ENCODE measurements around the gene SIRT2. TPM values are rescaled to one million over a fixed set of nuclear protein-coding genes. Genes with fewer than 3 reads are reported as not detected.
"Not testable (repeated sequence)": the region's sequence is repeated elsewhere in the genome, so short reads cannot be mapped to it uniquely, and the experiment has no call there.

SIRT2 gene
- total RNA-seq, result 100 to 1,000 TPM in 1 of 4 donors, 10 to 100 TPM in 3; 59.6 to 115 (median 74.5) TPM

GRCh38 chr19:38899447-38900201, at the start of gene SIRT2, which contains the start of gene NFKBIB:
Gene SIRT2 (minus strand): TSS chr19:38899618. CDS start chr19:38899521, 97 bp downstream.
Gene NFKBIB (plus strand): TSS chr19:38899969. CDS start chr19:38900033, 64 bp downstream.
- no peak for TF ChIP-seq CTCF (IDR thresholded peaks at IDR 0.05)
- DNase-seq (ENCODE audit: low spot score) (peak; percentile 97), ATAC-seq (ENCODE audit: low FRiP score) (peak; percentile 98)

GRCh38 chr19:38946229-38947010, 47.0 kb upstream of the SIRT2 start:
- no peak for DNase-seq (ENCODE audit: low spot score)
- TF ChIP-seq CTCF (IDR thresholded peaks at IDR 0.05), result no peak
- no peak for ATAC-seq (ENCODE audit: low FRiP score)

DNA sequence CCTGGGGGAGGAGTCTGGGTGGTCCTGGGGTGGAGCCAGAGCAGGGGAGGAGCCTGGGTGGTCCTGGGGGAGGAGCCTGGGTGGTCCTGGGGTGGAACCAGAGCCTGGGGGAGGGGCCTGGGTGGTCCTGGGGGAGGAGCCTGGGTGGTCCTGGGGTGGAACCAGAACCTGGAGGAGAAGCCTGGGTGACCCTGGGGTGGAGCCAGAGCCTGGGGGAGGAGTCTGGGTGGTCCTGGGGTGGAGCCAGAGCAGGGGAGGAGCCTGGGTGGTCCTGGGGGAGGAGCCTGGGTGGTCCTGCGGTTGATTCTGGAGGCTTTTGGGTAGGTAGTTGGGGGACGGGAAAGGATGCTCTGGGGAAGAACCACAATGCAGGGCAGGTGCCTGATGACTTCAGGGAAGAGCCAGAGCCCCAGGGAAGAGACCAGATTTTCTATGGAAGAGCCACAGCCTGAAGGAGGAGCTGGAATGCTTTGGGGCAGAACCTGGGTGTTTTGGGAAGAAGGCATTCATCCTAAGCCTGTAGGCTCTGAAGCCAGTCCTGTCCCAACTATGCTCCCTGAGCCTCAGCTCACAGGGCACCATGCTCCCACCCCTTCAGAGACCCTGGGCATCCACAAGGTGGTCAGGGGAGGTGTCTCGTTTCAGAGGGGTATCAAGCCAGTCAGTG, 46.3 kb upstream of the SIRT2 start:
- DNase-seq (ENCODE audit: low spot score), result no peak
- no peak for TF ChIP-seq CTCF (IDR thresholded peaks at IDR 0.05)
- no peak for ATAC-seq (ENCODE audit: low FRiP score)

DNA sequence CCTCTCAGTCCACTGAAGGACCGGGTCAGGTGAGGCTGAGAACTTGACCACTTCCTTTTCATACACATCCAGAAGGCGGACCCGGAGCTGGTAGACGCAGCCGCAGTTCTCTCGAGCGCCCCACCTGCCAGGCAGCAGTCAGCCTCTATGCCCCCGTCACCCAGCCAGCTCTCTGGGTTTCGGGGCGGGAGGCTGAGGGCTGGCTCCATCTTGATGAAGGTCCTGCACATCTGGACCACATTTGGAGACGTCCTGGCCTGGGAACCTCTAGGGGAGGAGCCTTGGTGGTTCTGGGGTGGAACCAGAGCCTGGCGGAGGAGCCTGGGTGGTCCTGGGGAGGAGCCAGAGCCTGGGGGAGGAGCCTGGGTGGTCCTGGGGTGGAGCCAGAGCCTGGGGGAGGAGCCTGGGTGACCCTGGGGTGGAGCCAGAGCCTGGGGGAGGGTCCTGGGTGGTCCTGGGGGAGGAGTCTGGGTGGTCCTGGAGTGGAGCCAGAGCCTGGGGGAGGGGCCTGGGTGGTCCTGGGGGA, 45.6 kb upstream of the SIRT2 start:
- no peak for DNase-seq (ENCODE audit: low spot score)
- no peak for TF ChIP-seq CTCF (IDR thresholded peaks at IDR 0.05)
- ATAC-seq (ENCODE audit: low FRiP score), result no peak

DNA sequence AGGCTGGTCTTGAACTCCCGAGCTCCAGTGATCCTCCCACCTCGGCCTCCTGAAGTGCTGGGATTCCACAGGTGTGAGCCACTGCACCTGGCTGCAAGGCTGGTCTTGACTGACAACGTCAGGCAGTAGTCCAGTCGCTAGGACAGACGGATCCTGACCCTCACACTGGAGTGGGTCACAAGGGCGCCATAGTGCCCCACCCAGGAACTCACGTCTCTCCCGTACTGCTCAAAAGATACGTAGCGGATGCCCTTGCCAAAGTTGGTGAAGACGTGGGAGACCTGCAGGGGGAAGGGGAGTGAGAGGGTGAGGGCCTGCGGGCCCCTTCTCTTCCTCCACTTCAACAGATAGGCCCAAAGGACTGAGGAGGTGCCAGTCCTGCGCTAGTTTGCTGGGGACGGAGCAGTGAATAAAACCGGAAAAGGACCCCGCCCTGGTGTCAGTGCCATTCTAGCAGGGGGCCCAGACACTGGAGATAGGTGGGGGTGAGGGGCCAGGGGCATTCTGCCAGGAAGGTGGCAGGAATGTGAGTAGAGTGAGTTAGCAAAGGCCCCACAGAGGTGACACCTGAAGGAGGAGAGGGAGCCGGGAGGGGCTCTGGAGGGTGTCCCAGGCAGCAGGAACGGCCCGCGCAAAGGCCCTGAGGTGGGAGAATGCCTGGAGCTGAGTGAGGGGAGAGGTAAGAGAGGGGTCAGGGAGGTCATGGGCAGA, 43.2 kb upstream of the SIRT2 start:
- no peak for TF ChIP-seq CTCF (IDR thresholded peaks at IDR 0.05)
- ATAC-seq (ENCODE audit: low FRiP score), result no peak
- no peak for DNase-seq (ENCODE audit: low spot score)

- ATAC-seq (ENCODE audit: low FRiP score), result no peak
- no peak for DNase-seq (ENCODE audit: low spot score)
- no peak for TF ChIP-seq CTCF (IDR thresholded peaks at IDR 0.05)
Measured at GRCh38 chr19:38941979-38942378, 42.6 kb upstream of the SIRT2 start.

- DNase-seq (ENCODE audit: low spot score); ATAC-seq (ENCODE audit: low FRiP score): not testable (repeated sequence)
Measured at GRCh38 chr19:38941466-38941865, 42.0 kb upstream of the SIRT2 start.

All from omental fat pad (tissue), 4 donors.